Fibroblast of lung (primary cell): ENCODE measurements around the gene PRIM1. TPM values are rescaled to one million over a fixed set of nuclear protein-coding genes. Genes with fewer than 3 reads are reported as not detected.

Source experiments
- DNase-seq, 2 donors: peaks; one replicate each; pipeline versions ENCODE4 v3.0.0 to v3.0.0-alpha.2; 2010; ENCODE audit warnings: low read depth in 2 of 2
- H2AFZ ChIP-seq: 2 replicates; pipeline ENCODE4 v1.5.1; 2012; ENCODE audit warnings: low read length, control low read depth, inconsistent platforms
- H3K27ac ChIP-seq: 2 replicates; pipeline ENCODE4 v1.5.1; 2011; ENCODE audit warnings: low read length, control low read depth; ENCODE audit not compliant: insufficient read depth
- H3K27me3 ChIP-seq: 2 replicates; pipeline ENCODE4 v1.5.1; 2011; ENCODE audit warnings: mild to moderate bottlenecking, low read length; ENCODE audit not compliant: control insufficient read depth, insufficient read depth
- H3K36me3 ChIP-seq: 2 replicates; pipeline ENCODE4 v1.5.1; 2011; ENCODE audit warnings: low read length; ENCODE audit not compliant: control insufficient read depth, insufficient read depth
- H3K4me1 ChIP-seq: 2 replicates; pipeline ENCODE4 v1.5.1; 2011; ENCODE audit warnings: low read length; ENCODE audit not compliant: control insufficient read depth, insufficient read depth; ENCODE audit errors: extremely low read depth
- H3K4me2 ChIP-seq: 2 replicates; pipeline ENCODE4 v1.5.1; 2011; ENCODE audit warnings: low read length, control low read depth; ENCODE audit not compliant: insufficient read depth; ENCODE audit errors: extremely low read depth
- H3K4me3 ChIP-seq, 4 experiments: fragments of 200-600 bp in 1 of 4; sonication (generic) in 1 of 4; replicated peaks in 1 of 4; 2 replicates each; pipeline ENCODE4 v1.5.1; 2011 to 2016; ENCODE audit warnings: low read length in 4 of 4, low read depth in 3 of 4, mild to moderate bottlenecking in 3 of 4, control low read depth in 2 of 4, inconsistent platforms in 1 of 4, mixed read lengths in 1 of 4; ENCODE audit not compliant: insufficient read depth in 1 of 4; ENCODE audit errors: control extremely low read depth in 1 of 4
- H3K79me2 ChIP-seq: 2 replicates; pipeline ENCODE4 v1.5.1; 2012; ENCODE audit warnings: mild to moderate bottlenecking, low read length, inconsistent platforms; ENCODE audit not compliant: control insufficient read depth, insufficient read depth
- H3K9ac ChIP-seq: 2 replicates; pipeline ENCODE4 v1.5.1; 2011; ENCODE audit warnings: mild to moderate bottlenecking, low read length, control low read depth; ENCODE audit not compliant: insufficient read depth
- H3K9me3 ChIP-seq: 2 replicates; pipeline ENCODE4 v1.5.1; 2012; ENCODE audit warnings: low read depth, low read length; ENCODE audit not compliant: control insufficient read depth, insufficient read depth
- H4K20me1 ChIP-seq: 2 replicates; pipeline ENCODE4 v1.5.1; 2011; ENCODE audit warnings: low read length; ENCODE audit not compliant: control insufficient read depth, insufficient read depth; ENCODE audit errors: extremely low read depth
- CTCF ChIP-seq, 2 donors: IDR thresholded peaks in 1 of 2; conservative IDR thresholded peaks in 1 of 2; 1 replicate in 1 of 2; 2 replicates in 1 of 2; pipeline ENCODE4 v1.5.1; 2011 to 2012; ENCODE audit warnings: low read length in 2 of 2, control low read depth in 1 of 2, inconsistent platforms in 1 of 2, low read depth in 1 of 2, mild to moderate bottlenecking in 1 of 2
- EZH2 ChIP-seq: IDR thresholded peaks from 2 replicates; pipeline ENCODE4 v1.5.1; 2012; ENCODE audit warnings: low read length, control low read depth, mild to moderate bottlenecking; ENCODE audit errors: missing control alignments
- polyA plus RNA-seq, 2 donors: library from polyadenylated mRNA; depleted of rRNA in 1 of 2; stranded (reverse) in 1 of 2; unstranded in 1 of 2; fragments of >200 nt; gene quantifications; 2 replicates each; pipeline ENCODE4 v1.2.1, GENCODE V29; 2011 to 2012; ENCODE audit warnings: missing spikeins in 1 of 2
- total RNA-seq: library from RNA; depleted of rRNA; stranded (reverse); fragments of >200 nt; gene quantifications from 2 replicates; pipeline ENCODE4 v1.2.1, GENCODE V29; 2014

The PRIM1 gene
- total and polyA plus RNA-seq, 2 donors (not counting 1 experiment from before 2014, with no cell fraction given), result 6.1 to 7.1 TPM

GRCh38 chr12:56716933-56717880 lies 34.9 kb downstream of the PRIM1 start:
- peaks cover 68% of the 10 kb centered on the region for H3K79me2 ChIP-seq
- H4K20me1 ChIP-seq, result peaks cover 12% of the 10 kb centered on the region
- no peak overlapping the region for H3K27ac ChIP-seq
- H3K4me3 ChIP-seq, result no peak overlapping the region
- no peak for DNase-seq
- no peak overlapping the region for H3K9ac ChIP-seq
- H3K36me3 ChIP-seq, result peaks cover 33% of the 10 kb centered on the region
- H2AFZ ChIP-seq, result no peak overlapping the region
- H3K27me3 ChIP-seq, result no peaks in the 10 kb centered on the region
- no peak overlapping the region for H3K4me2 ChIP-seq
- H3K9me3 ChIP-seq, result no peaks in the 10 kb centered on the region
- H3K4me1 ChIP-seq, result peaks cover 3% of the 10 kb centered on the region
- TF ChIP-seq CTCF (conservative IDR thresholded peaks at IDR 0.05 in 1 of 2, IDR thresholded peaks at IDR 0.05 in 1 of 2; ENCODE audit: low read depth in 1 of 2, low read length in 2 of 2), result no peak

GRCh38 chr12:56716458-56716857 lies 35.7 kb downstream of the PRIM1 start:
- Histone ChIP-seq H3K9me3 (no peaks in the 10 kb centered on the region), H3K4me1 (peaks cover 3% of the 10 kb centered on the region), H2AFZ (no peak overlapping the region), H3K9ac (no peak overlapping the region), H4K20me1 (peaks cover 7% of the 10 kb centered on the region), H3K79me2 (peaks cover 60% of the 10 kb centered on the region), H3K36me3 (peaks cover 33% of the 10 kb centered on the region), H3K4me2 (no peak overlapping the region), H3K4me3 (no peak overlapping the region), H3K27me3 (no peaks in the 10 kb centered on the region), H3K27ac (no peak overlapping the region)
- no peak for DNase-seq
- TF ChIP-seq EZH2 (no peak), CTCF (conservative IDR thresholded peaks at IDR 0.05 in 1 of 2, IDR thresholded peaks at IDR 0.05 in 1 of 2; ENCODE audit: low read depth in 1 of 2, low read length in 2 of 2) (no peak)

- peaks cover 54% of the 10 kb centered on the region for H3K79me2 ChIP-seq
- H3K9me3 ChIP-seq, result no peaks in the 10 kb centered on the region
- no peak for DNase-seq
- no peaks in the 10 kb centered on the region for H3K27me3 ChIP-seq
- no peak for TF ChIP-seq CTCF (conservative IDR thresholded peaks at IDR 0.05 in 1 of 2, IDR thresholded peaks at IDR 0.05 in 1 of 2; ENCODE audit: low read depth in 1 of 2, low read length in 2 of 2)
- no peak for TF ChIP-seq EZH2
- H3K4me2 ChIP-seq, result no peak overlapping the region
- no peak overlapping the region for H3K4me3 ChIP-seq
- H2AFZ ChIP-seq, result no peak overlapping the region
- H3K9ac ChIP-seq, result no peak overlapping the region
- H4K20me1 ChIP-seq, result peaks cover 7% of the 10 kb centered on the region
- peaks cover 28% of the 10 kb centered on the region for H3K36me3 ChIP-seq
- peaks cover 3% of the 10 kb centered on the region for H3K4me1 ChIP-seq
- no peak overlapping the region for H3K27ac ChIP-seq
Observed at GRCh38 chr12:56715798-56716197, 36.3 kb downstream of the PRIM1 start.
